CD14-positive monocyte (primary cell): ENCODE measurements around the gene ANXA4. TPM values are rescaled to one million over a fixed set of nuclear protein-coding genes. Genes with fewer than 3 reads are reported as not detected.

Experiments
- DNase-seq, 3 donors: peaks; one replicate each; pipeline ENCODE4 v3.0.0-alpha.2; 2011 to 2022
- H2AFZ ChIP-seq: 2 replicates; pipeline ENCODE4 v1.6.0; 2012; ENCODE audit warnings: mild to moderate bottlenecking, low read depth, low read length, inconsistent platforms; ENCODE audit not compliant: insufficient read depth, poor library complexity, severe bottlenecking
- H3K27ac ChIP-seq, 2 donors: 1 replicate in 1 of 2; 2 replicates in 1 of 2; pipeline ENCODE4 v1.5.1; 2012 to 2013; ENCODE audit warnings: low read length in 2 of 2, control low read depth in 1 of 2, inconsistent platforms in 1 of 2, low read depth in 1 of 2, mild to moderate bottlenecking in 1 of 2
- H3K27me3 ChIP-seq, 2 donors: one replicate each; pipeline versions ENCODE4 v1.6.0 to v1.6.1; 2011 to 2013; ENCODE audit warnings: low read length in 2 of 2; ENCODE audit not compliant: control insufficient read depth in 2 of 2, insufficient read depth in 2 of 2
- H3K36me3 ChIP-seq, 2 donors: replicated peaks in 1 of 2; 1 replicate in 1 of 2; 2 replicates in 1 of 2; pipeline versions ENCODE4 v1.5.1 to v1.6.1; 2012 to 2013; ENCODE audit warnings: low read length in 2 of 2, control low read depth in 1 of 2, inconsistent platforms in 1 of 2, mild to moderate bottlenecking in 1 of 2; ENCODE audit not compliant: insufficient read depth in 2 of 2, control insufficient read depth in 1 of 2
- H3K4me1 ChIP-seq, 2 donors: 1 replicate in 1 of 2; 2 replicates in 1 of 2; pipeline versions ENCODE4 v1.5.1 to v1.6.1; 2012 to 2013; ENCODE audit warnings: low read length in 2 of 2, control low read depth in 1 of 2, inconsistent platforms in 1 of 2, mild to moderate bottlenecking in 1 of 2, moderate library complexity in 1 of 2; ENCODE audit not compliant: insufficient read depth in 2 of 2, control insufficient read depth in 1 of 2
- H3K4me2 ChIP-seq: replicated peaks from 2 replicates; pipeline ENCODE3; 2012; ENCODE audit warnings: low read length, moderate library complexity, mild to moderate bottlenecking; ENCODE audit not compliant: poor library complexity, severe bottlenecking; ENCODE audit errors: extremely low read depth
- H3K4me3 ChIP-seq, 3 experiments: fragments of 200-600 bp in 1 of 3; sonication (generic) in 1 of 3; replicated peaks in 1 of 3; 1 replicate in 2 of 3; 2 replicates in 1 of 3; pipeline ENCODE4 v1.5.1; 2011 to 2013; ENCODE audit warnings: low read length in 3 of 3, mild to moderate bottlenecking in 3 of 3, control low read depth in 2 of 3, low read depth in 2 of 3, inconsistent platforms in 1 of 3, moderate library complexity in 1 of 3
- H3K79me2 ChIP-seq: 2 replicates; pipeline ENCODE4 v1.6.0; 2012; ENCODE audit warnings: mild to moderate bottlenecking, control low read depth, inconsistent platforms, low read length, moderate library complexity; ENCODE audit not compliant: insufficient read depth
- H3K9ac ChIP-seq: 2 replicates; pipeline ENCODE4 v1.6.0; 2017; ENCODE audit warnings: low read length, mild to moderate bottlenecking; ENCODE audit not compliant: insufficient read depth, poor library complexity, severe bottlenecking
- H3K9me3 ChIP-seq, 2 donors: replicated peaks in 1 of 2; 1 replicate in 1 of 2; 2 replicates in 1 of 2; pipeline versions ENCODE4 v1.5.1 to v1.6.1; 2012 to 2013; ENCODE audit warnings: low read length in 2 of 2, control low read depth in 1 of 2; ENCODE audit not compliant: control insufficient read depth in 1 of 2, insufficient read depth in 1 of 2
- H4K20me1 ChIP-seq: 2 replicates; pipeline ENCODE4 v1.6.0; 2012; ENCODE audit warnings: mild to moderate bottlenecking, low read length, control low read depth, moderate library complexity; ENCODE audit not compliant: insufficient read depth
- H3K27ac Mint-ChIP-seq, 7 donors: one replicate each; pipeline ENCODE4 v1.8.0; 2020; ENCODE audit warnings: mild to moderate bottlenecking in 7 of 7, mixed read lengths in 7 of 7, moderate library complexity in 6 of 7, inconsistent platforms in 2 of 7
- H3K27me3 Mint-ChIP-seq, 3 donors: one replicate each; pipeline ENCODE4 v1.8.0; 2021 to 2022; ENCODE audit warnings: low read depth in 3 of 3, mild to moderate bottlenecking in 3 of 3, mixed read lengths in 3 of 3, moderate library complexity in 3 of 3, inconsistent platforms in 1 of 3
- H3K36me3 Mint-ChIP-seq, 2 donors: one replicate each; pipeline ENCODE4 v1.8.0; 2020; ENCODE audit warnings: mixed read lengths in 2 of 2, inconsistent platforms in 1 of 2, mild to moderate bottlenecking in 1 of 2
- H3K4me1 Mint-ChIP-seq: one replicate; pipeline ENCODE4 v1.8.0; 2020; ENCODE audit warnings: mild to moderate bottlenecking, mixed read lengths
- H3K4me3 Mint-ChIP-seq, 2 donors: one replicate each; pipeline ENCODE4 v1.8.0; 2020; ENCODE audit warnings: mild to moderate bottlenecking in 2 of 2, mixed read lengths in 2 of 2, moderate library complexity in 1 of 2
- H3K9me3 Mint-ChIP-seq, 7 donors: one replicate each; pipeline ENCODE4 v1.8.0; 2020 to 2022; ENCODE audit warnings: mixed read lengths in 7 of 7, mild to moderate bottlenecking in 6 of 7, moderate library complexity in 6 of 7, inconsistent platforms in 2 of 7
- CTCF ChIP-seq: fragments of 200-600 bp; IDR thresholded peaks from one replicate; pipeline ENCODE4 v1.8.0; 2022; ENCODE audit warnings: antibody characterized with exemption, mild to moderate bottlenecking
- WGBS: methylation state at CpG from one replicate; pipeline ENCODE4 v1.1.5; 2013; ENCODE audit warnings: missing lambda C conversion rate; ENCODE audit not compliant: insufficient coverage; 5-methylcytosine and 5-hydroxymethylcytosine counted together
- intact Hi-C, 2 donors: fragments of 100-400 bp; cut with micrococcal nuclease; formaldehyde crosslinking; loops; one replicate each; pipeline versions ENCODE4 v1.15.0 to v1.15.1; 2023
- polyA plus RNA-seq, 3 donors: library from polyadenylated mRNA; depleted of rRNA in 1 of 3; unstranded in 2 of 3; stranded (reverse) in 1 of 3; fragments of 300-500 nt in 2 of 3; fragments of >200 nt in 1 of 3; fragmentation: Illumina TruSeq in 2 of 3; gene quantifications; 1 replicate in 2 of 3; 2 replicates in 1 of 3; pipeline ENCODE4 v1.2.3, GENCODE V29; 2012 to 2021

Gene ANXA4
- polyA plus RNA-seq, 3 donors, result 30.0 to 95.7 (median 64.7) TPM

GRCh38 chr2:69766014-69766413 lies 24.1 kb downstream of the ANXA4 start:
- H3K4me1 Mint-ChIP-seq, result peaks cover 54% of the 10 kb centered on the region
- no peak overlapping the region for H3K4me2 ChIP-seq
- H3K27me3 Mint-ChIP-seq, result peaks cover 0 to 5% (median 4%) of the 10 kb centered on the region in 3 donors
- no peaks in the 10 kb centered on the region for H3K9me3 Mint-ChIP-seq
- TF ChIP-seq CTCF, result no peak
- no peaks in the 10 kb centered on the region for H3K9me3 ChIP-seq
- peaks cover 10 to 16% of the 10 kb centered on the region in 2 donors for H3K36me3 Mint-ChIP-seq
- WGBS, result no CpG with 5 or more reads among the region's 3 CpGs
- no peak overlapping the region for H3K27ac ChIP-seq
- no peaks in the 10 kb centered on the region for H3K36me3 ChIP-seq
- peaks cover 49% of the 10 kb centered on the region for H3K79me2 ChIP-seq
- H4K20me1 ChIP-seq, result no peaks in the 10 kb centered on the region
- H3K4me3 ChIP-seq, result no peak overlapping the region
- no peaks in the 10 kb centered on the region for H3K27me3 ChIP-seq
- H3K4me1 ChIP-seq, result peaks cover 31 to 49% of the 10 kb centered on the region in 2 donors
- no peak overlapping the region for H2AFZ ChIP-seq
- no peak overlapping the region for H3K27ac Mint-ChIP-seq
- intact Hi-C loops, result no loop called here
- no peak overlapping the region for H3K9ac ChIP-seq
- no peak overlapping the region for H3K4me3 Mint-ChIP-seq
- DNase-seq, result no peak

GRCh38 chr2:69767034-69767433 lies 25.1 kb downstream of the ANXA4 start:
- intact Hi-C loops, result no loop called here
- no peak for DNase-seq
- H3K36me3 ChIP-seq, result no peaks in the 10 kb centered on the region
- H3K9me3 ChIP-seq, result no peaks in the 10 kb centered on the region
- no peaks in the 10 kb centered on the region for H4K20me1 ChIP-seq
- Mint-ChIP-seq H3K9me3 (no peaks in the 10 kb centered on the region), H3K4me1 (peaks cover 58% of the 10 kb centered on the region), H3K4me3 (no peak overlapping the region), H3K27ac (no peak overlapping the region), H3K36me3 (peaks cover 8 to 13% of the 10 kb centered on the region in 2 donors), H3K27me3 (peaks cover 0 to 5% (median 4%) of the 10 kb centered on the region in 3 donors)
- no peak overlapping the region for H3K4me2 ChIP-seq
- H3K4me1 ChIP-seq, result peaks cover 31 to 53% of the 10 kb centered on the region in 2 donors
- no peak overlapping the region for H3K9ac ChIP-seq
- H3K27me3 ChIP-seq, result no peaks in the 10 kb centered on the region
- no peak overlapping the region for H3K27ac ChIP-seq
- peaks cover 59% of the 10 kb centered on the region for H3K79me2 ChIP-seq
- no peak for TF ChIP-seq CTCF
- no peak overlapping the region for H3K4me3 ChIP-seq
- no peak overlapping the region for H2AFZ ChIP-seq
- 100% methylated on average over 1 of the region's 3 CpGs for WGBS
